HG03432 (cell line): ENCODE results near the gene LRP11.

ENCODE experiments used
- ATAC-seq: cut with Tn5 transposase; IDR thresholded peaks from one replicate; pipeline ENCODE4 v1.9.1; 2021; ENCODE audit warnings: mild to moderate bottlenecking, moderate library complexity; ENCODE audit not compliant: unreplicated experiment

The LRP11 gene

DNA sequence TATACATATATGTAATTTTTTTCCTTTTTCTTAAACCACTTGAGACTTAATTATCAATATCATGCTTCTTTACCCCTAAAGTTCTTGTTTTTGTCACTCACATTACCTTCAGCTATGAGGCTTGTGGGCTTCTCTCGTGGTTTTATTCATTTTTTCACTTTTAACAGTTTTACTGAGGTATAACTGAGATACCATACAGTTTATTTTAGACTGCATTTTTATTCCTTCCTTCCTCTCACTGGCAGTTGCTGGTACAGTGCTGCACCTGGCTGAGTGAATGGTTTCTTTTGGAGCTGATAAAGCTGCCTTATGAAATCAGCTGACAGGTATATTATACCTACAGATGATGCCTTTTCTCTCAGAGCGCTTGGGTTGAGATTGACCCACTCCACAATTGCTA is 54.4 kb downstream of the LRP11 start:
- ATAC-seq = no peak

DNA sequence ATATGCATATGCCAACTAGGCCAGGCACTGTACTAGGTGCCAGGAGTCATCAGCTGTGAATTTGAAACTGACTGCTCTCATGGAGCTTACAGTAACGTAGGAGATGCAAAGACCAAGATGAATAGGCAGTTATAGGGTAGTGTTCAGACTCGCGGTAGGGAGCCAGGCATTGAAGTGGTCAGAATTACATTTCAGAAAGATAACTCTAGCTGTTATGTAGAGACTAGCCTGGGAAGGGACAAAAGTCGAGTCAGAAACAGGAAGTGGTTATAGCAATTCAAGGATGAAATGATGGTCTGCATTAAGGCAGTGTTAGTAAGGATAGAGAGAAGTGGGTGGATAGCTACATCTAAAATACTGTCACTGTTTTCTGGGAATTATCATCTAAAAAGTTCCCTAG is 58.0 kb downstream of the LRP11 start:
- no peak for ATAC-seq

DNA sequence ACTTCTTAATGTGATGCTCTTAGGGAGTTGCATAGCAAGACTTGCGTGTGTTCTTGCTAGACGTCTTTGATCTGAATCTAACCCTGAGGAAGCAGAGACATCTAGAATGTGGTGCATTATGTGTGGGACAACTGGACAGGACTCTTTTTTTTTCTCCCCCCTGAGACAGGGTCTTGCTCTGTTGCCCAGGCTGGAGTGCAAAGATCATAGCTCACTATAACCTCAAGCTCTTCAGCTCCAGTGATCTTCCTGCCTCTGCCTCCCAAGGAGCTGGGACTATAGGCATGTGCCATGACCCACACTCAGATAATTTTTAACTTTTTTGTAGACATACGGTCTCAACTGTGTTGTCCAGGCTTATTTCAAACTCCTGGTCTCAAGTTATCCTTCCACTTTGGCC is 80.6 kb downstream of the LRP11 start:
- ATAC-seq = no peak

GRCh38 chr6:149782337-149782736 is 81.8 kb downstream of the LRP11 start:
- ATAC-seq = no peak

DNA sequence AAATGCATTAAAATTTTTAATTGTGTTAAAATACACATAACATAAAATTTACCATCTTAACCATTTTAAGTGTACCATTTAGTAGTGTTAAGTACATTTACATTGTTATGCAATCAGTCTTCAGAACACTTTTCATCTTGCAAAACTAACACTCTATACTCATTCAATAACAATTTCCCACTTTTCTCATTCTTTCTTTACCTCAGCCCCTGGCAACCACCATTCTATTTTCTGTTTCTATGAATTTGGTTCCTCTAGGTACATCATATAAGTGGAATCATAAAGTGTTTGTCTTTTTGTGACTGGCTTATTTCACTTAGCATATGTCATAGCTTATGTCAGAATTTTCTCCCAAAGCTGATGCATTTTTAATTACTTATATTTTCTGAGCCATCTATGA is 82.4 kb downstream of the LRP11 start:
- no peak for ATAC-seq

- no peak for ATAC-seq
These were observed 84.6 kb downstream of the LRP11 start for GRCh38 chr6:149779644-149779963.

DNA sequence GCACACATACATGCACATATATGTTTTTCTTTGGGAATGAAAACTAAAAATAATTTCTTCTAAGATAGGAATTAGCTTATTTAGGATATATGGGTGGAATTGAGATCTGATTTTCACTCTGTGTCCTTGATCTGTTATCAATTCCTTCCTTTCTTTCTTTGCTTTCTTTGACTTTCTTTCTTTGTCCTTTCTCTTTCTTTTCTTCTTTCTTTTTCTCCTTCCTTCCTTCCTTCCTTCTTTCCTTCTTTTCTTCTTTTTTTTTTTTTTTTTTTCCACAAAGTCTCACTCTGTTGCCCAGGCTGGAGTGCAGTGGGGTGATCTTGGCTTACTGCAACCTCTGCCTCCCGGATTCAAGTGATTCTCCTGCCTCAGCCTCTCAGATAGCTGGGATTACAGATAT is 86.5 kb downstream of the LRP11 start:
- ATAC-seq = no peak

DNA sequence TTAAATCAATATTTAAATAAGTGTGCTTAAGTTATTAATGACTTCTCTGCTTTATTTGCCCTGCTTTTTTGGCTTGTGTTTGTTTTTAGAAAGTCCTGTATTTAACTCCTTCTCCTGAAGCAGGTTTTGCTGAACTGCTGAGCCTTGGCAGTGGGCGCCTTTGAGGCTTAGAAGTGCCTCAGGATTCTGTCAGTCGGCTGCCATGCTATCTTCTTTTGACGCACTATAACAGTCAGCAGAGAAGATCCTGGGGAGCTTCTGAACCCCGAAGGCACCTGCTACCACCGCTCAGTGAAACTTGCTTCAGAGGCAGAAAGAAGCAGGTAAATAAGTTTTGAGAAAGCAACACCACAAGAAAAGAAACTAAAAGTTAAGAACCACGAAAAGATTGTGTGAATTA is 92.2 kb downstream of the LRP11 start:
- no peak for ATAC-seq

GRCh38 chr6:149771185-149771584 is 93.0 kb downstream of the LRP11 start:
- no peak for ATAC-seq

GRCh38 chr6:149769676-149770075 is 94.5 kb downstream of the LRP11 start:
- no peak for ATAC-seq
